Iris pigment epithelial cell (primary cell): ENCODE data around the gene HAO2.
"Not testable (repeated sequence)": the region's sequence is repeated elsewhere in the genome, so short reads cannot be mapped to it uniquely, and the experiment has no call there.

Experiments used
- DNase-seq: peaks from one replicate; pipeline ENCODE4 v3.0.0-alpha.2; 2011; ENCODE audit warnings: low read depth

The HAO2 gene

GRCh38 chr1:119345398-119345797, 23.2 kb upstream of the HAO2 start:
- DNase-seq: no peak

GRCh38 chr1:119347858-119348257, 20.7 kb upstream of the HAO2 start:
- DNase-seq: peak; percentile 10

GRCh38 chr1:119348941-119349340, 19.6 kb upstream of the HAO2 start:
- no peak for DNase-seq

- not testable (repeated sequence) for DNase-seq
Observed at GRCh38 chr1:119350866-119351265, 17.7 kb upstream of the HAO2 start.

- no peak for DNase-seq
Observed at GRCh38 chr1:119351997-119352396, 16.6 kb upstream of the HAO2 start.

GRCh38 chr1:119353836-119354235, 14.7 kb upstream of the HAO2 start:
- no peak for DNase-seq

- DNase-seq: peak; percentile 9
Observed at GRCh38 chr1:119358636-119359035, 9.9 kb upstream of the HAO2 start.

GRCh38 chr1:119359730-119360129, 8.9 kb upstream of the HAO2 start:
- DNase-seq: no peak

- DNase-seq: no peak
Observed at GRCh38 chr1:119361205-119361604, 7.4 kb upstream of the HAO2 start.

- DNase-seq: no peak
Observed at GRCh38 chr1:119361620-119362344, 6.8 kb upstream of the HAO2 start.

- no peak for DNase-seq
Observed at GRCh38 chr1:119363162-119363561, 5.4 kb upstream of the HAO2 start.

- peak; percentile 14 for DNase-seq
Observed at GRCh38 chr1:119364640-119365039, 3.9 kb upstream of the HAO2 start.

GRCh38 chr1:119366424-119366823, 2.2 kb upstream of the HAO2 start:
- no peak for DNase-seq

- DNase-seq: peak; percentile 54
Observed at GRCh38 chr1:119367432-119368124, 1.0 kb upstream of the HAO2 start.

GRCh38 chr1:119370748-119371147, 2.2 kb downstream of the HAO2 start:
- DNase-seq: no peak

- DNase-seq: no peak
Observed at GRCh38 chr1:119371815-119372214, 3.2 kb downstream of the HAO2 start.

- DNase-seq: no peak
Observed at GRCh38 chr1:119372503-119373086, 4.0 kb downstream of the HAO2 start.

GRCh38 chr1:119373465-119373864, 4.9 kb downstream of the HAO2 start:
- peak; percentile 34 for DNase-seq

- DNase-seq: peak; percentile 21
Observed at GRCh38 chr1:119374208-119374874, 5.8 kb downstream of the HAO2 start.

- no peak for DNase-seq
Observed at GRCh38 chr1:119375366-119375765, 6.8 kb downstream of the HAO2 start.

GRCh38 chr1:119376594-119376993, 8.0 kb downstream of the HAO2 start:
- DNase-seq: no peak

- not testable (repeated sequence) for DNase-seq
Observed at GRCh38 chr1:119377594-119377993, 9.0 kb downstream of the HAO2 start.

- no peak for DNase-seq
Observed at GRCh38 chr1:119379117-119379516, 10.5 kb downstream of the HAO2 start.
